ENCODE data around the gene NFIX.

GRCh38 chr19:13066933-13067807 is 71.9 kb downstream of the NFIX start:
- TF ChIP-seq FOSL2 (CRISPR knock-in tag; IDR thresholded peaks at IDR 0.05) (no peak), CTCF (CRISPR knock-in tag; IDR thresholded peaks at IDR 0.05) (no peak), ZNF770 (CRISPR knock-in tag; IDR thresholded peaks at IDR 0.05) (no peak), ZNF530 (CRISPR knock-in tag; IDR thresholded peaks at IDR 0.05; ENCODE audit: low read depth) (no peak), ZNF574 (CRISPR knock-in tag; IDR thresholded peaks at IDR 0.05) (no peak), POLR2A (IDR thresholded peaks at IDR 0.05; ENCODE audit: insufficient read depth in 1 of 2, low read depth in 2 of 2, low read length in 2 of 2) (no peak), ATF2 (CRISPR knock-in tag; IDR thresholded peaks at IDR 0.05) (no peak), ZNF572 (CRISPR knock-in tag; IDR thresholded peaks at IDR 0.05) (no peak)
